Muscle of arm (tissue), 12 donors: Measurements from ENCODE around the gene OR6C75. TPM values are rescaled to one million over a fixed set of nuclear protein-coding genes. Genes with fewer than 3 reads are reported as not detected.

Experiments
- polyA plus RNA-seq, 12 donors: library from polyadenylated mRNA; unstranded; fragments of 120-200 nt; gene quantifications; one replicate each; pipeline ENCODE4 v1.2.1, GENCODE V29; 2013; ENCODE audit not compliant: insufficient read length in 12 of 12

The OR6C75 gene
- polyA plus RNA-seq, 12 donors = 0.07 to 0.12 (median 0.07) TPM; not detected in 9

Other genes starting within 250 kb of the OR6C75 start
- gene OR9K2, start 236.6 kb upstream of the OR6C75 start, polyA plus RNA-seq = not detected
- gene OR10A7, start 141.9 kb upstream of the OR6C75 start, polyA plus RNA-seq = not detected
- gene OR6C74, start 118.4 kb upstream of the OR6C75 start, polyA plus RNA-seq = not detected
- not detected for gene OR6C6, start 66.4 kb upstream of the OR6C75 start, polyA plus RNA-seq
- gene OR6C1, start 48.6 kb upstream of the OR6C75 start, polyA plus RNA-seq = not detected
- gene OR6C3, start 32.2 kb upstream of the OR6C75 start, polyA plus RNA-seq = not detected
- gene OR6C65, start 37.6 kb downstream of the OR6C75 start, polyA plus RNA-seq = not detected
- not detected for gene OR6C76, start 63.3 kb downstream of the OR6C75 start, polyA plus RNA-seq
- not detected for gene OR6C2, start 81.1 kb downstream of the OR6C75 start, polyA plus RNA-seq
- gene OR6C70, start 107.2 kb downstream of the OR6C75 start, polyA plus RNA-seq = not detected
- gene OR6C68, start 129.4 kb downstream of the OR6C75 start, polyA plus RNA-seq = not detected
- gene OR6C4, start 186.6 kb downstream of the OR6C75 start, polyA plus RNA-seq = not detected
- not detected for gene OR2AP1, start 209.5 kb downstream of the OR6C75 start, polyA plus RNA-seq